Measurements from ENCODE around the gene NARF. TPM values are rescaled to one million over a fixed set of nuclear protein-coding genes. Genes with fewer than 3 reads are reported as not detected.

The NARF gene
- total and polyA plus RNA-seq, 2 of the 8 experiments (the other 6 are each of a cell fraction or from before 2014, with no cell fraction given): 97.4 to 131 TPM

GRCh38 chr17:82491533-82491932, 33.0 kb downstream of the NARF start (continued):
- no peak for TF ChIP-seq GABPA (IDR thresholded peaks at IDR 0.05; ENCODE audit: borderline replicate concordance, insufficient read depth, low read length)
- TF ChIP-seq EZH2 (IDR thresholded peaks at IDR 0.05; ENCODE audit: low read depth, low read length, severe bottlenecking): no peak
- TF ChIP-seq USF2 (IDR thresholded peaks at IDR 0.05; ENCODE audit: low read length): no peak
- TF ChIP-seq JUN (IDR thresholded peaks at IDR 0.05; ENCODE audit: low read depth, low read length): no peak
- TF ChIP-seq HDAC2 (IDR thresholded peaks at IDR 0.05; ENCODE audit: borderline replicate concordance in 1 of 2, low read depth in 2 of 2, low read length in 2 of 2): no peak
